Stomach (tissue), 4 donors: ENCODE measurements around the gene FAM9A.
"Not testable (repeated sequence)": the region's sequence is repeated elsewhere in the genome, so short reads cannot be mapped to it uniquely, and the experiment has no call there.

Source experiments
- POLR2A ChIP-seq, 4 donors: fragments of 450-650 bp; IDR thresholded peaks; one replicate each; pipeline ENCODE4 v1.6.1; 2016; ENCODE audit warnings: antibody characterized with exemption in 4 of 4, control low read depth in 2 of 4, mild to moderate bottlenecking in 1 of 4, moderate library complexity in 1 of 4
- TF ChIP-seq, protein P1 (sequence below), 7 experiments: fragments of 450-650 bp in 4 of 7; fragments of 200-600 bp in 3 of 7; sonication (generic) in 3 of 7; IDR thresholded peaks; one replicate each; pipeline ENCODE4 v1.5.1; 2016 to 2019; ENCODE audit warnings: antibody characterized with exemption in 7 of 7, control low read depth in 2 of 7, mild to moderate bottlenecking in 1 of 7

DNA sequence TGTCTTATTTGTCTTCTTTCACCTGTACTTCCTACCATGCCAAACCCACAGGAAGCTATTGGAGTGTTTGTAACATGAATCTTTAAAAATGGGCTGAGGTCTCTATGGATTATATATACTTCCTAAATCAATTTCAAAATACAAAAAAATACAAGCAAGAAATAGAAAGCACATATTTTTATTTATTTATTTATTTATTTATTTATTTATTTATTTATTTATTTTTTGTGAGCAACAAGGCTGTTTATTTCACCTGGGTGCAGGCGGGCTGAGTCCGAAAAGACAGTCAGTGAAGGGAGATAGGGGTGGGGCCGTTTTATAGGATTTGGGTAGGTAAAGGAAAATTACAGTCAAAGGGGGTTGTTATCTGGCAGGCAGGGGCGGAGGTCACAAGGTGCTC, 19.3 kb downstream of the FAM9A start:
- TF ChIP-seq, protein P1, sequence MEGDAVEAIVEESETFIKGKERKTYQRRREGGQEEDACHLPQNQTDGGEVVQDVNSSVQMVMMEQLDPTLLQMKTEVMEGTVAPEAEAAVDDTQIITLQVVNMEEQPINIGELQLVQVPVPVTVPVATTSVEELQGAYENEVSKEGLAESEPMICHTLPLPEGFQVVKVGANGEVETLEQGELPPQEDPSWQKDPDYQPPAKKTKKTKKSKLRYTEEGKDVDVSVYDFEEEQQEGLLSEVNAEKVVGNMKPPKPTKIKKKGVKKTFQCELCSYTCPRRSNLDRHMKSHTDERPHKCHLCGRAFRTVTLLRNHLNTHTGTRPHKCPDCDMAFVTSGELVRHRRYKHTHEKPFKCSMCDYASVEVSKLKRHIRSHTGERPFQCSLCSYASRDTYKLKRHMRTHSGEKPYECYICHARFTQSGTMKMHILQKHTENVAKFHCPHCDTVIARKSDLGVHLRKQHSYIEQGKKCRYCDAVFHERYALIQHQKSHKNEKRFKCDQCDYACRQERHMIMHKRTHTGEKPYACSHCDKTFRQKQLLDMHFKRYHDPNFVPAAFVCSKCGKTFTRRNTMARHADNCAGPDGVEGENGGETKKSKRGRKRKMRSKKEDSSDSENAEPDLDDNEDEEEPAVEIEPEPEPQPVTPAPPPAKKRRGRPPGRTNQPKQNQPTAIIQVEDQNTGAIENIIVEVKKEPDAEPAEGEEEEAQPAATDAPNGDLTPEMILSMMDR (IDR thresholded peaks at IDR 0.05): not testable (repeated sequence)
- not testable (repeated sequence) for TF ChIP-seq POLR2A (IDR thresholded peaks at IDR 0.05)
